HG03442 (cell line): Measurements from ENCODE around the gene H6PD.

Experiments used
- ATAC-seq: cut with Tn5 transposase; IDR thresholded peaks from one replicate; pipeline ENCODE4 v1.9.1; 2021; ENCODE audit warnings: mild to moderate bottlenecking, moderate library complexity; ENCODE audit not compliant: unreplicated experiment

H6PD gene, protein sequence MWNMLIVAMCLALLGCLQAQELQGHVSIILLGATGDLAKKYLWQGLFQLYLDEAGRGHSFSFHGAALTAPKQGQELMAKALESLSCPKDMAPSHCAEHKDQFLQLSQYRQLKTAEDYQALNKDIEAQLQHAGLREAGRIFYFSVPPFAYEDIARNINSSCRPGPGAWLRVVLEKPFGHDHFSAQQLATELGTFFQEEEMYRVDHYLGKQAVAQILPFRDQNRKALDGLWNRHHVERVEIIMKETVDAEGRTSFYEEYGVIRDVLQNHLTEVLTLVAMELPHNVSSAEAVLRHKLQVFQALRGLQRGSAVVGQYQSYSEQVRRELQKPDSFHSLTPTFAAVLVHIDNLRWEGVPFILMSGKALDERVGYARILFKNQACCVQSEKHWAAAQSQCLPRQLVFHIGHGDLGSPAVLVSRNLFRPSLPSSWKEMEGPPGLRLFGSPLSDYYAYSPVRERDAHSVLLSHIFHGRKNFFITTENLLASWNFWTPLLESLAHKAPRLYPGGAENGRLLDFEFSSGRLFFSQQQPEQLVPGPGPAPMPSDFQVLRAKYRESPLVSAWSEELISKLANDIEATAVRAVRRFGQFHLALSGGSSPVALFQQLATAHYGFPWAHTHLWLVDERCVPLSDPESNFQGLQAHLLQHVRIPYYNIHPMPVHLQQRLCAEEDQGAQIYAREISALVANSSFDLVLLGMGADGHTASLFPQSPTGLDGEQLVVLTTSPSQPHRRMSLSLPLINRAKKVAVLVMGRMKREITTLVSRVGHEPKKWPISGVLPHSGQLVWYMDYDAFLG

GRCh38 chr1:9234223-9235095 lies at the start of gene H6PD:
H6PD (plus strand) TSS chr1:9234774; CDS start chr1:9244935, 10,161 bp downstream.
- peak; percentile 70 for ATAC-seq

DNA sequence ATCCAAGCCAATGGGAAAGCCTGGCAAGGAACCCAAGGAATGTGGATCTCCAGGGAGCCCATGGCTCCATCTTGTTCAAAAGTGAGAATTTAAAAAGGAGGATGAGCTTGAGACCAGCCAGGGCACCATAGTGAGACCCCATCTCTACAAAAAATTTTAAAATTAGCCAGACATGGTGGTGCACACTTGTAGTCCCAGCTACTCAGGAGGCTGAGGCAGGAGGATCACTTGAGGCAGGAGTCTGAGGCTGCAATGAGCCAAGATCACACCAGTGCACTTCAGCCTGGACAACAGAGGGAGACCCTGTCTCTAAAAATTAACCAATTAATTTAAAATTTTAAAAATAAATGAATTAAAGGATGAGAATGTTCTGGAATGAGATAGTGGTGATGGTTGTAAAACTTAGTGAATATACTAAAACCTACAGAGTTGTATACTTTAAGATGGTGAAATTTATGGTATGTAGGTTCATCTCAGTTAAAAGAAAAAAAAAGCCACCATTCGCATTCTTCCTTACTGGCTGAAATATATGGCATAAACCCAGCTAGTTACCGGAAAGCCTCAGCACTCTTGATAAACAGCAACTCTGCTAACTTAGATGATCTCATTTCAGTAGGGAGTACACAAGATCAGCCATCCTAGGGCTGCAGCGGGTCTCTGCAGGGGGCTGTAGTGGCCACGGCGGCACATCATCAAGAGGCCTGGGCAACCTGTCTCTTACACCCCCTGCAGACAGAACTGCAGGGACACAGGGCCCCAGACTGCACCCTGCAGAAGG lies 48.3 kb upstream of the H6PD start:
- ATAC-seq: no peak

DNA sequence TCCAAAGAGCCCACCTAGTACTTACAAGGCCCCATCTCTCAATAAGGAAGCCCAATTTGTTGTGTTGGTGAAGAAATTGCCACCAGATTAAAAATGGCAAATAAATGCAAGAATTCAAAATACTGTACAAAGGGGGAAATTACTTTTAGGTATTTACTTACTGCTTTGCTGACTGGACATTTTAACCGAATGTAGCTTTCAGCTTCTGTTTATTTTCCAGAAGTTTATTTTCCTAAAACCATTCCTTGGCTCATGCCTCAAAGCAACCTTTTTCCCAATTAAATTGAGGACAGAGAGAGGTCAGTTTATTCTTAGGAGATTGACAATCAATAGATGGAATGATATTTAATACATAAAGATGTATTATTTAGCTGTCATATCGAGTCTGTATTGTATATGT lies 47.6 kb upstream of the H6PD start:
- ATAC-seq: no peak

DNA sequence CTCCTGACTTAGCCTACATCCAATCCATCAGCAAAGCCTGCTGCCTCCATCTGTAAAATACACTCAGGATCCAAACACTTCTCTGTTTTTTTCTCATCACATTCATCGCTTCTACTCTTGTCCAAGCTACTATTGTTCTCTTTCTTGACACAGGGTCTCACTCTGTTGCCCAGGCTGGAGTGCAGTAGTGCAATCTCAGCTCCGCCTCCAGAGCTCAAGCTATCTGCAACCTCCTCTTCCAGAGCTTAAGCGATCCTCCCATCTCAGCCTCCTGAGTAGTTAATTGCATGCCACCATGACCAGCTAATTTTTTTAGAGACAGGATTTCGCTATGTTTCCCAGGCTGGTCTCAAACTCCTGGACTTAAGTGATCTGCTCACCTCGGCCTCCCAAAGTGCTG lies 44.3 kb upstream of the H6PD start:
- no peak for ATAC-seq

DNA sequence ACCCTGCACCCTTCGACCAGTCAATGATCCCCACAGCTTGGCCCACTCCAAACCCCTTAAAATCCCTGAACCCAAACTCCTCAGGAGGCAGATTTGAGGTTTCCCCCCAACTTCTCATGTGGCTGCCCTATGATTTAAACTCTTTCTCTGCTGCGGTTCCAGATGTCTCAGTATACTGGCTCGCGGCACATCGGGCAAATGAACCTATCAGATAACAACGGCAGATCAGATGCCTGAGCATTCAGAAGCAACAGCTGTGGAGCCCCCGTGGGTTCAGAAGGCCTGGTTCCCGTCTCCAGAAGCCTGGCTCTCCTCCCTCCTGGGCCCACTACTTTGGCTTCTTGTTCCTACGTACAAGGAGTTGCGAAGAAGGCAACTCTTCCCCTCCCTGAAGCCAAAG lies 43.3 kb upstream of the H6PD start:
- no peak for ATAC-seq

GRCh38 chr1:9192578-9193232 lies 41.9 kb upstream of the H6PD start:
- no peak for ATAC-seq

DNA sequence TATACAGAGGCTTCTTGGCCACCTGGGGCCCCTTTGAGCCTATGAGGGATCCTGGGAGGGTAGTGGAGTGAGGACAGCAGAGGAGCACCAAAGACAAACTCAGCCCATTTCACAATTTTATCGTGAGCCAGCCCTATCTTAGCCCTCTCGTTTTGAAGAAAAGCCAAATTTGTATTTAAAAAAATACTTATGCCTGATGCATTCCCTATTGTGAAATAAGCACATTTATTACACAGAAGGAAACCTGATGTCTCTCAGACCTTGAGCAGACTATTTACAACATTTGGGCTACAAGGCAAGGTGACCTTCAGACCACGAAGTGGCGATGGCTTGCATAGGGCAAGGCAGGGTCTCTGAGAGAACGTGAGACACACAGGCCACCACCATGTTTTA lies 41.3 kb upstream of the H6PD start:
- ATAC-seq: no peak

- ATAC-seq: no peak
These were observed 40.5 kb upstream of the H6PD start for GRCh38 chr1:9194024-9194423.

DNA sequence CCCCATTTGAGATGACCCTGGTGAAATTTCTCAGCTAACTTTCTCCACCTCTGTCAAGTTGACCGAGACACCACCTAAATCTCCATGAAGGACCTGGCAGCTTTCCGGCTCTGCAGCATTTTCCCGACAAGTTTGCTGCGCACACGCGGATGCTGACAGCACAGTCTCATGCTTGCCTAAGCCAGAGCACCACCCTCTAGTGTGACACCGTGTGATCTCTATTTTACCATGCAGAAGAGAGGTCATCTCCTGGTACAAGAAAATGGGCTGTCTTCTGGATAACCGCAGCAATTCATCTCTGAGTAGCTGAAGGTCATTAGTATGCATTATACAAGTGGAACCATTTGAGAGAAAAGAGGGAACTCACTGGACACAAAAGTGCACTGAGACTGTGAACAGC lies 38.9 kb upstream of the H6PD start:
- no peak for ATAC-seq

DNA sequence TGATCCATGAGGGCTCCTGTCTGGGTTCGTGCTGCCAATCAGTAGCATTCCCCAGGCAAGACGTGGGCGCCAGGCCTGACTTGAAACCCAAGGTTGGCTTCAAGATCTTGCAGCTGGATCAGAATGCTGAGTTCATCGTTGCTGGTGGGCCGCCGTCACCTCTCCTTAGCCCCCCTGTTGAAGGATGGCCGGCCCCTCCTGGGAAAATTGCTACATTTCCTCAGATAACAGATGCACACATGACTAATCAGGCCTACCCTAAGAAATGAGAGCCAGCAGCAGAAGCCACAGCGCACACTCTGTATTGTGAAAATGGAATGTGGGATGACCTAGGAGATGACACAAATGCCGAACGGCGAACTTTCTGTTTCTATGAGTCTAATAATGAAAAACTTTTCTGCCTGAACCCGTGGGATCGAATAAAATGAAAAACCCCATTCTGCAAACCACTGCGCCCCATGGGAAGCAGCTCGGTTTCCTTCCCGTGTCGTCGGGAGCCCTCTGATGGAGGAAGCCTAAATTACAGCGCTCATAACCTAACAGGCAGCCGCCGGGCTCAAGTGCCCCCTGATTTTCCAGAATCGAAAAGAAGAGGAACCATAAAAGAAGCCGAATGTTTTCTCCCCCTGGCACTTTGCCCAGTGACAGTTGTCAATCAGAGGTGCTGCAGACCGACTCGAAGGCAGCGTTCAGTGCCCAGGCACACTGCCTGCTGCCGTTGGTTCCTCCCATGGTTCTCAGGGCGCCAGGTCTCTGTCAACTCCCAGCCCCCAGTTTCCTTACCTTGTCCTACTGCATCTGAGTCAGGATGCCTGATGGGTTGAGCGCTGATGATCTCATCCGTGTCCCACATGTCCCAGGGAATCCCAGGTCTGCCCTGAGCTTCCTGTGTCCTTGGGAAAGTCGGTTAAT lies 38.2 kb upstream of the H6PD start:
- peak; percentile 40 for ATAC-seq

GRCh38 chr1:9197186-9198099 lies 37.1 kb upstream of the H6PD start:
- no peak for ATAC-seq

DNA sequence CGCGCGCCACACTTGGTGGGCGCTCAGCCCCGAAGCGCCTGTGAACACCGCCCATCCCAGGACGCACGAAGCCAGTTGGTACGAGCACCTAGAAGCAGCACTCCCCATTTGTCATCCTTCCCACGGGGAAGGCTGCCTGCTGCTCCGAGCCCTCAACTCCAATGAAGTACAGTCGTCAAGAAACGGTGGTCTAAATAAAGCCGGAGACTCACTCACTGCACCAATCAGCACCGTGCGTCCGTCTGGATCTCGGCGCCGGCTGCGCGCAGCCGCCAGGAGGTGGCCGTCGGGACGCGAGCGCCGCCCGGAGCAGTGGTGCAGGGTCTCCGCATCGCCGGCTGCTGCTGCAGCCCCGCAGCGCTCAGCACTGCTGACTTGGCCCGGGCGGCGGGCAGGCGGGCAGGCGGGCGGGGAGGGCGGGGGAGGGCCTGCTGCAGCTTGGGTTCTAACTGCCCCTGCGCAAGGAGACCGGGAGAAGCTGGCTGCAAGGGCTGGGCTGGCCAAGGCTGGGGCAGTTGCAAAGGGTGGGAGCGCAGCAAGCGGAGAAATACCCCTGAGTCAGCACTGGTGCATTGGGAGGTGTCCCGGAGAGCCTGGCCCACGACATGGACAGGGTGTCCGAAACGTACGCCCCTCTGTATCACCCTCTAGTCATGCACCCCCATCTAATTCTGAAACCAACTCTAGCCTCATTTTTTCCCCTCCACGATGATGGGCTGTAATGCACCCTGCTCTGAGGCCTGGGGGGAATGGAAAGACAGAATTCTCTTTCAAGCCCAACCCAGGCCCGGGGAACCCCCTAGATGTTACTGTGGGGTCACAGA lies 35.8 kb upstream of the H6PD start:
- no peak for ATAC-seq

DNA sequence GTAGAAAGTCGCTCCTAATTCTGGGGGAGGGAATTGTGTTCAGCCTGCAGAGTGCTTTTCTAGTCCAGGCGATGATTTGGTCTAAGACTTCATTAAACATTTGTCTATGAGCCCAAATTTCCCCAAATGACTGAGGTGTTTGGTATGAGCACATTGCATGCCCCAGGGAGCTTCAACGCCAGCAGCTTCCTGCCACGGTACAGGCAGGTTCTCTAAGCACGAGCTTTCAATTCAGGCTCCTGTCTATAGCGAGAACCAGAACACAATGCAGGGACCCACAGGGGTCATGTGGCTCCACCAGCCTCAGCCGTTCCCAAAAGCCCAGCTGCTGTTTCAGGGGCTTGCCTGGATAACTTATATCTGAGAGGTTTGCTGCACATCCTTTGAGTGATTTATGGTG lies 34.1 kb upstream of the H6PD start:
- no peak for ATAC-seq

DNA sequence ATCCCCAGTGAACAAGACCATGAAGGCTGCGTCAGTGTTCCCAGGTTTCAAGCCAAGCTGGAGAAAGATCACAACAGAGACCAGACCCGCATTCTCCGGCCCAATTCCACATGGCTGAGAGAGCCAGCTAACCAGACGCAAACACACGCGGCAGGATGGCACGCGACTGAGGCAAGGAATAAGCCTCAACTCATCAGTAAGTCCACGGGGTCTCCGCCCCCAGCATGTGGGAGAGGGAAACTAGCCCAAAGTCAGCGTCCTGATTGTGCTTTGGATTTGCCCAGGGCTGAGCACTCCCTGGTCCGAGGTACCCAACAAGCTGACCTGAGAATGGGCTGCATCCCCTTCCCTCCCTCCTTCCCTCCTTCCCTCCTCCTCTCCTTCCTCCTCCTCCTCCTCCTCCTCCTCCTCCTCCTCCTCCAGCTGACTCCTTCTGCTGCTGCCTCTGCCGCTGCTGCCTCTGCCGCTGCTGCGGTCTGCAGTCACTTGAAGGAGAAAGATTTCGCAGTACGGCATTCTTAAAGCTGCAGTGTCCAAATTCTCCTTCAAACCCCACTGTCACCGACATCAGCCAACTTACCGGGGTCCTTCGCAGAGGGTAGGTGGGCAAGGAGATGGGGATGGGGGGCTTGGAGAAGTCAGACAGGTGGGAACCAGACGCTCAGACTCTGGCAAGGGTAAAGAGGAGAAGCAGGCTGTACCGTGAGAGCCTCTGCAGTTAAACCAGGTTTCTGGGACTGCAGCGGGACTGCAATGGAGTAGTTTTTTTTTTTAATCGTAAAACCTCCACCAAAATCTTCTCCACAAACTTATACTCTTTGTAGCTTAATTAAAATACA lies 33.0 kb upstream of the H6PD start:
- no peak for ATAC-seq

DNA sequence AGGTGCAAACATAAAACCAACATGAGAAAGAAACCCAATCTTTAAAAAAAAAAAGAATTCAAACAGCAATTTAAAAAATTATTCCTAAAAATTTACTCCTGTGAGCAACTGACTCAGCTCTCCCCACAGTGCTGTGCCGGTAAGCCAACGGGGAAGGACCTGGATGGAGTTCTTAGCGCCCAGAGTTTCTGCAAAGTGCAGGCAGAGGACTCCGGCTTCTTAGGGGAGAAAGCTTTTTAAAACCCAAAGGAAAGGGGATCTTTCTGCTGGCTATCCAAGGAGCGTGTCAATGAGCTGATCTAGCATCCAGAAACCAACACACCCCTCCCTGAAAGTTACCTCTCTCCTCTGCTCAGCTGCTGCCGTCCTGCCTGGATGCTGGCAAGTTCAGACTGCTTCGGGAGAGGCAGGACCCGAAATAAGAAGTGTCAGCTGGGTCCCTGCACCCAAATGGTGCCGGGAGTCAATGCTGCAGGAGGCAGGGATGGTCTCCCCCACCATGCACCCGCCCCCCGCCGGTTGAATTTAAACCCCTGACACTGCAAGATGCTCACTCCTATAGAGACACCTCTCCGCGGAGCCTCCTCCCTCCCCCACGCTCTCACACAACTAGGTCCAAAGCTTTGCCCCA lies 32.2 kb upstream of the H6PD start:
- no peak for ATAC-seq

DNA sequence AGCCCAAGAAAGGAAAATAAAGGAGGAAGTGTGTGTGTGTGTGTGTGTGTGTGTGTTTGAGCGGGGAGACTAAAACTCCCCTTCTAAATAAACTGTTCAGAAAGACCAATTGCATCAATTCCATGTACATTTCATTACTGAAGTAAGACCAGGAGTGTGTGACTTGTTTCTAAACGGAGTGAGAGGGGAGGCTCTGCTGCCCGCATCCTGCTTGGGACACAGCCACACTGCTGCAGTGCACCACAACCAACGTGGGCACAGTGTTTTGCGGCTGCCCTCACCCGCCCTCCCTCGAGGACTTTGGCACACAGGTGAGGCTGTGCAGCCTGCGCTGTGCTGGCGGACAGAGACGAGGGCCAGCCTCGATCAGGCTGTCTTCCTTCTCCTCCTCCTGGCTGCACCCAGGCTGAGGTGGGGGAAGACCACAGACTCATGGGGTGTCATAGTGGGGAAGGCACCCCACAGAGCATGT lies 31.0 kb upstream of the H6PD start:
- ATAC-seq: no peak
